HepG2 (cell line): ENCODE measurements around the gene GRB10. TPM values are rescaled to one million over a fixed set of nuclear protein-coding genes. Genes with fewer than 3 reads are reported as not detected.

Experiments used
- BHLHE40 ChIP-seq: IDR thresholded peaks from 2 replicates; pipeline ENCODE4 v1.6.1; 2011; ENCODE audit warnings: low read length, improper control_type of control experiment
- CC2D1A ChIP-seq: sonication (generic); formaldehyde crosslinking; IDR thresholded peaks from 2 replicates; pipeline ENCODE4 v1.8.1; 2023; ENCODE audit warnings: mild to moderate bottlenecking, missing genetic modification reagents
- FIP1L1 ChIP-seq: fragments of 200-400 bp; formaldehyde crosslinking; IDR thresholded peaks from 2 replicates; pipeline ENCODE4 v1.6.1; 2018; ENCODE audit warnings: low read depth, mild to moderate bottlenecking, low read length, moderate library complexity, borderline replicate concordance; ENCODE audit not compliant: insufficient read depth
- HES4 ChIP-seq: sonication (generic); formaldehyde crosslinking; IDR thresholded peaks from 2 replicates; pipeline ENCODE4 v1.9.0; 2021; ENCODE audit warnings: mild to moderate bottlenecking, missing genetic modification reagents, borderline replicate concordance
- TSC22D2 ChIP-seq: sonication (generic); formaldehyde crosslinking; IDR thresholded peaks from 2 replicates; pipeline ENCODE4 v1.5.1; 2020; ENCODE audit warnings: missing genetic modification reagents, mild to moderate bottlenecking, borderline replicate concordance
- ZC3H4 ChIP-seq: sonication (generic); formaldehyde crosslinking; IDR thresholded peaks from 2 replicates; pipeline ENCODE4 v1.4.0; 2020; ENCODE audit warnings: missing genetic modification reagents, borderline replicate concordance
- ZFP36L2 ChIP-seq: sonication (generic); formaldehyde crosslinking; IDR thresholded peaks from 2 replicates; pipeline ENCODE4 v1.4.0; 2020; ENCODE audit warnings: missing genetic modification reagents
- ZNF552 ChIP-seq: sonication (generic); formaldehyde crosslinking; IDR thresholded peaks from 2 replicates; pipeline ENCODE4 v1.9.0; 2022; ENCODE audit warnings: missing genetic modification reagents, mild to moderate bottlenecking, borderline replicate concordance
- ZNF644 ChIP-seq: IDR thresholded peaks from 2 replicates; pipeline ENCODE4 v1.6.1; 2016; ENCODE audit warnings: low read depth
- ZNF749 ChIP-seq: sonication (generic); formaldehyde crosslinking; IDR thresholded peaks from 2 replicates; pipeline ENCODE4 v1.8.0; 2022; ENCODE audit warnings: mild to moderate bottlenecking, missing genetic modification reagents, moderate library complexity, borderline replicate concordance
- ZNF790 ChIP-seq: sonication (generic); formaldehyde crosslinking; IDR thresholded peaks from 2 replicates; pipeline ENCODE4 v1.8.0; 2022; ENCODE audit warnings: missing genetic modification reagents, mild to moderate bottlenecking, borderline replicate concordance
- ZNF792 ChIP-seq: IDR thresholded peaks from 2 replicates; pipeline ENCODE4 v1.6.1; 2016
- polyA plus RNA-seq, 8 experiments: library from polyadenylated mRNA; depleted of rRNA in 3 of 8; stranded (reverse) in 7 of 8; unstranded in 1 of 8; fragments of >200 nt; fragmentation: Illumina TruSeq in 4 of 8; extraction: Trizol in 4 of 8; gene quantifications; 2 replicates each; pipeline versions ENCODE4 v1.2.1 to v1.2.3, GENCODE V29; 2011 to 2016; ENCODE audit warnings: low read depth in 4 of 8, missing spikeins in 1 of 8, mixed read lengths in 1 of 8; ENCODE audit not compliant: insufficient read depth in 1 of 8
- total RNA-seq, 5 experiments: library from RNA; depleted of rRNA; stranded (reverse); fragments of >200 nt; fragmentation: Illumina TruSeq; extraction: Trizol; gene quantifications; 2 replicates each; pipeline ENCODE4 v1.2.3, GENCODE V29; 2016; ENCODE audit warnings: low read depth in 1 of 5
- TF ChIP-seq, protein P1 (sequence below), 2 experiments: sonication (generic) in 1 of 2; formaldehyde crosslinking in 1 of 2; IDR thresholded peaks; 2 replicates each; pipeline versions ENCODE4 v1.6.1 to v1.9.0; 2014 to 2022; ENCODE audit warnings: antibody characterized with exemption in 1 of 2, borderline replicate concordance in 1 of 2, inconsistent platforms in 1 of 2, low read depth in 1 of 2, missing genetic modification reagents in 1 of 2
- TF ChIP-seq, protein P2 (sequence below): IDR thresholded peaks from 2 replicates; pipeline ENCODE4 v1.6.1; 2016; ENCODE audit warnings: low read depth, borderline replicate concordance
- TF ChIP-seq, protein P3 (sequence below): sonication (generic); formaldehyde crosslinking; IDR thresholded peaks from 2 replicates; pipeline ENCODE4 v1.5.0; 2020; ENCODE audit warnings: missing genetic modification reagents
- TF ChIP-seq, protein P4 (sequence below): sonication (generic); formaldehyde crosslinking; IDR thresholded peaks from 2 replicates; pipeline ENCODE4 v1.5.0; 2020; ENCODE audit warnings: mild to moderate bottlenecking, missing genetic modification reagents, borderline replicate concordance

The GRB10 gene
- total and polyA plus RNA-seq, 2 of the 13 experiments (the other 11 are each of a cell fraction or from before 2014, with no cell fraction given), result 4.0 to 6.8 TPM

DNA sequence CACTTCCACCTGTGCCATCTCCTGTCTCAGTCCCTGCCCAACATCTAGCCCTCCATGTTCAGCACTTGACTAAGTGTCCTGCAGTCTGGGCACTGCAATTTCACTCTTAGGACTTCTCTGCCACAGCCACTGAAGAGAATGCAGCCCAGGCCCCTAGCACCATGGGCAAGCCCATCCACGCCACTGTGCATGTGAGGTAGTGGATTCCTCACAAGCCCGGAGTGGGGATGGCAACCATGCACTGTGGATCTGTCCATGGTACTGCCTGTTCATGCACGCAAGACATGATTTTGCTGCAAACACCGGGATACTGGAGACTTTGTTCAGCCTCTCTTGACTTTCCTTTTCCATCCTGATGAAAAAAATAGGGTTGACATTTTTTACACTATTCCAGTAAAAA, 229.8 kb downstream of the GRB10 start (continued):
- TF ChIP-seq ZFP36L2 (CRISPR knock-in tag) (no peak), TSC22D2 (0 out of 2 replicates have a peak, but pooled peaks have one; percentile 47), BHLHE40 (no peak), ZNF790 (CRISPR knock-in tag) (no peak), HES4 (CRISPR knock-in tag) (peak; percentile 62; the same call in 1 of the 2 replicates), ZNF644 (CRISPR knock-in tag) (0 out of 2 replicates have a peak, but pooled peaks have one; percentile 73), ZNF552 (CRISPR knock-in tag) (no peak), FIP1L1 (no peak), ZNF749 (CRISPR knock-in tag) (no peak), CC2D1A (CRISPR knock-in tag) (no peak), ZC3H4 (CRISPR knock-in tag) (no peak), ZNF792 (CRISPR knock-in tag) (peak; percentile 95)
- TF ChIP-seq, protein P1, sequence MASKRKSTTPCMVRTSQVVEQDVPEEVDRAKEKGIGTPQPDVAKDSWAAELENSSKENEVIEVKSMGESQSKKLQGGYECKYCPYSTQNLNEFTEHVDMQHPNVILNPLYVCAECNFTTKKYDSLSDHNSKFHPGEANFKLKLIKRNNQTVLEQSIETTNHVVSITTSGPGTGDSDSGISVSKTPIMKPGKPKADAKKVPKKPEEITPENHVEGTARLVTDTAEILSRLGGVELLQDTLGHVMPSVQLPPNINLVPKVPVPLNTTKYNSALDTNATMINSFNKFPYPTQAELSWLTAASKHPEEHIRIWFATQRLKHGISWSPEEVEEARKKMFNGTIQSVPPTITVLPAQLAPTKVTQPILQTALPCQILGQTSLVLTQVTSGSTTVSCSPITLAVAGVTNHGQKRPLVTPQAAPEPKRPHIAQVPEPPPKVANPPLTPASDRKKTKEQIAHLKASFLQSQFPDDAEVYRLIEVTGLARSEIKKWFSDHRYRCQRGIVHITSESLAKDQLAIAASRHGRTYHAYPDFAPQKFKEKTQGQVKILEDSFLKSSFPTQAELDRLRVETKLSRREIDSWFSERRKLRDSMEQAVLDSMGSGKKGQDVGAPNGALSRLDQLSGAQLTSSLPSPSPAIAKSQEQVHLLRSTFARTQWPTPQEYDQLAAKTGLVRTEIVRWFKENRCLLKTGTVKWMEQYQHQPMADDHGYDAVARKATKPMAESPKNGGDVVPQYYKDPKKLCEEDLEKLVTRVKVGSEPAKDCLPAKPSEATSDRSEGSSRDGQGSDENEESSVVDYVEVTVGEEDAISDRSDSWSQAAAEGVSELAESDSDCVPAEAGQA (IDR thresholded peaks at IDR 0.05; ENCODE audit: low read depth), result no peak
- TF ChIP-seq, protein P1 (CRISPR knock-in tag; IDR thresholded peaks at IDR 0.05; ENCODE audit: borderline replicate concordance), result no peak; the same call in 1 of the 2 replicates
- TF ChIP-seq, protein P2, sequence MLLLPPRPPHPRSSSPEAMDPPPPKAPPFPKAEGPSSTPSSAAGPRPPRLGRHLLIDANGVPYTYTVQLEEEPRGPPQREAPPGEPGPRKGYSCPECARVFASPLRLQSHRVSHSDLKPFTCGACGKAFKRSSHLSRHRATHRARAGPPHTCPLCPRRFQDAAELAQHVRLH (CRISPR knock-in tag), result peak; percentile 27; the same call in 1 of the 2 replicates
- TF ChIP-seq, protein P3, sequence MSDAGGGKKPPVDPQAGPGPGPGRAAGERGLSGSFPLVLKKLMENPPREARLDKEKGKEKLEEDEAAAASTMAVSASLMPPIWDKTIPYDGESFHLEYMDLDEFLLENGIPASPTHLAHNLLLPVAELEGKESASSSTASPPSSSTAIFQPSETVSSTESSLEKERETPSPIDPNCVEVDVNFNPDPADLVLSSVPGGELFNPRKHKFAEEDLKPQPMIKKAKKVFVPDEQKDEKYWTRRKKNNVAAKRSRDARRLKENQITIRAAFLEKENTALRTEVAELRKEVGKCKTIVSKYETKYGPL (CRISPR knock-in tag), result peak; percentile 51; the same call in 1 of the 2 replicates
- TF ChIP-seq, protein P4, sequence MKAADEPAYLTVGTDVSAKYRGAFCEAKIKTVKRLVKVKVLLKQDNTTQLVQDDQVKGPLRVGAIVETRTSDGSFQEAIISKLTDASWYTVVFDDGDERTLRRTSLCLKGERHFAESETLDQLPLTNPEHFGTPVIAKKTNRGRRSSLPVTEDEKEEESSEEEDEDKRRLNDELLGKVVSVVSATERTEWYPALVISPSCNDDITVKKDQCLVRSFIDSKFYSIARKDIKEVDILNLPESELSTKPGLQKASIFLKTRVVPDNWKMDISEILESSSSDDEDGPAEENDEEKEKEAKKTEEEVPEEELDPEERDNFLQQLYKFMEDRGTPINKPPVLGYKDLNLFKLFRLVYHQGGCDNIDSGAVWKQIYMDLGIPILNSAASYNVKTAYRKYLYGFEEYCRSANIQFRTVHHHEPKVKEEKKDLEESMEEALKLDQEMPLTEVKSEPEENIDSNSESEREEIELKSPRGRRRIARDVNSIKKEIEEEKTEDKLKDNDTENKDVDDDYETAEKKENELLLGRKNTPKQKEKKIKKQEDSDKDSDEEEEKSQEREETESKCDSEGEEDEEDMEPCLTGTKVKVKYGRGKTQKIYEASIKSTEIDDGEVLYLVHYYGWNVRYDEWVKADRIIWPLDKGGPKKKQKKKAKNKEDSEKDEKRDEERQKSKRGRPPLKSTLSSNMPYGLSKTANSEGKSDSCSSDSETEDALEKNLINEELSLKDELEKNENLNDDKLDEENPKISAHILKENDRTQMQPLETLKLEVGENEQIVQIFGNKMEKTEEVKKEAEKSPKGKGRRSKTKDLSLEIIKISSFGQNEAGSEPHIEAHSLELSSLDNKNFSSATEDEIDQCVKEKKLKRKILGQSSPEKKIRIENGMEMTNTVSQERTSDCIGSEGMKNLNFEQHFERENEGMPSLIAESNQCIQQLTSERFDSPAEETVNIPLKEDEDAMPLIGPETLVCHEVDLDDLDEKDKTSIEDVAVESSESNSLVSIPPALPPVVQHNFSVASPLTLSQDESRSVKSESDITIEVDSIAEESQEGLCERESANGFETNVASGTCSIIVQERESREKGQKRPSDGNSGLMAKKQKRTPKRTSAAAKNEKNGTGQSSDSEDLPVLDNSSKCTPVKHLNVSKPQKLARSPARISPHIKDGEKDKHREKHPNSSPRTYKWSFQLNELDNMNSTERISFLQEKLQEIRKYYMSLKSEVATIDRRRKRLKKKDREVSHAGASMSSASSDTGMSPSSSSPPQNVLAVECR (CRISPR knock-in tag), result peak; percentile 32; the same call in 1 of the 2 replicates
